B cell (primary cell): Measurements from ENCODE around the gene EFNA1. TPM values are rescaled to one million over a fixed set of nuclear protein-coding genes. Genes with fewer than 3 reads are reported as not detected.

ENCODE experiments used
- ATAC-seq: fragments of 200-7000 bp; cut with Tn5 transposase; one replicate; pipeline ENCODE4 v1.10.0; 2021; ENCODE audit warnings: low read depth, mild to moderate bottlenecking, moderate number of reproducible peaks, moderate library complexity
- CTCF ChIA-PET: fragments of 350-600 bp; sonication (Branson Sonifier 250); formaldehyde crosslinking; loops from one replicate; lab custom pipeline; 2021; ENCODE audit warnings: antibody characterized with exemption, inconsistent platforms; lab: Charles Lee
- POLR2A ChIA-PET: fragments of 350-600 bp; sonication (Branson Sonifier 250); formaldehyde crosslinking; loops from one replicate; lab custom pipeline; 2021; ENCODE audit warnings: antibody characterized with exemption; lab: Charles Lee
- DNase-seq: peaks from one replicate; pipeline ENCODE4 v3.0.0; 2013
- H2AFZ ChIP-seq: 2 replicates; pipeline ENCODE4 v1.6.1; 2012; ENCODE audit warnings: mild to moderate bottlenecking, low read depth, low read length; ENCODE audit not compliant: insufficient read depth, poor library complexity, severe bottlenecking
- H3K27ac ChIP-seq, 2 donors: 1 replicate in 1 of 2; 2 replicates in 1 of 2; pipeline ENCODE4 v1.5.1; 2012 to 2013; ENCODE audit warnings: low read length in 2 of 2, mild to moderate bottlenecking in 2 of 2, moderate library complexity in 1 of 2
- H3K27me3 ChIP-seq, 4 experiments: fragments of 200-600 bp in 1 of 4; sonication (generic) in 1 of 4; replicated peaks in 1 of 4; 1 replicate in 2 of 4; 2 replicates in 2 of 4; pipeline versions ENCODE4 v1.6.1 to v1.7.0; 2013 to 2016; ENCODE audit warnings: low read length in 3 of 4, mild to moderate bottlenecking in 2 of 4, mixed read lengths in 1 of 4, moderate library complexity in 1 of 4; ENCODE audit not compliant: insufficient read depth in 4 of 4, control insufficient read depth in 3 of 4; ENCODE audit errors: control extremely low read depth in 1 of 4
- H3K36me3 ChIP-seq, 2 experiments: replicated peaks in 1 of 2; 1 replicate in 1 of 2; 2 replicates in 1 of 2; pipeline versions ENCODE4 v1.6.1 to v1.7.1; 2013; ENCODE audit warnings: low read length in 1 of 2; ENCODE audit not compliant: insufficient read depth in 2 of 2, control insufficient read depth in 1 of 2; ENCODE audit errors: control extremely low read depth in 1 of 2, extremely low read depth in 1 of 2
- H3K4me1 ChIP-seq, 2 donors: fragments of 200-600 bp in 1 of 2; sonication (generic) in 1 of 2; 1 replicate in 1 of 2; 2 replicates in 1 of 2; pipeline versions ENCODE4 v1.5.1 to v1.6.1; 2013 to 2017; ENCODE audit warnings: low read length in 2 of 2; ENCODE audit not compliant: control insufficient read depth in 2 of 2, insufficient read depth in 2 of 2
- H3K4me2 ChIP-seq: replicated peaks from 2 replicates; pipeline ENCODE3; 2012; ENCODE audit warnings: mild to moderate bottlenecking, low read depth, low read length; ENCODE audit not compliant: poor library complexity, severe bottlenecking
- H3K4me3 ChIP-seq, 5 experiments: fragments of 200-600 bp in 1 of 5; sonication (generic) in 1 of 5; 1 replicate in 3 of 5; 2 replicates in 2 of 5; pipeline versions ENCODE4 v1.5.1 to v1.7.0; 2011 to 2016; ENCODE audit warnings: low read length in 4 of 5, mild to moderate bottlenecking in 4 of 5, low read depth in 2 of 5, control low read depth in 1 of 5, moderate library complexity in 1 of 5; ENCODE audit not compliant: insufficient read depth in 1 of 5; ENCODE audit errors: control extremely low read depth in 1 of 5, extremely low read depth in 1 of 5
- H3K79me2 ChIP-seq: fragments of 200-600 bp; sonication (generic); one replicate; pipeline ENCODE4 v1.6.0; 2016; ENCODE audit warnings: low read length; ENCODE audit not compliant: control insufficient read depth, insufficient read depth
- H3K9ac ChIP-seq: fragments of 200-600 bp; sonication (generic); 2 replicates; pipeline ENCODE4 v1.6.1; 2017; ENCODE audit warnings: mild to moderate bottlenecking, low read length, moderate library complexity
- H3K9me3 ChIP-seq, 3 donors: one replicate each; pipeline versions ENCODE4 v1.6.1 to v1.7.1; 2013; ENCODE audit warnings: low read length in 2 of 3; ENCODE audit not compliant: control insufficient read depth in 2 of 3, insufficient read depth in 1 of 3; ENCODE audit errors: control extremely low read depth in 1 of 3
- H4K20me1 ChIP-seq: 2 replicates; pipeline ENCODE4 v1.6.0; 2012; ENCODE audit warnings: mild to moderate bottlenecking, low read length; ENCODE audit not compliant: insufficient read depth, control insufficient read depth, poor library complexity, severe bottlenecking
- H3K27ac Mint-ChIP-seq: one replicate; pipeline ENCODE4 v1.8.0; 2021; ENCODE audit warnings: mixed read lengths
- H3K27me3 Mint-ChIP-seq: one replicate; pipeline ENCODE4 v1.8.0; 2021; ENCODE audit warnings: mixed read lengths
- H3K4me1 Mint-ChIP-seq: one replicate; pipeline ENCODE4 v1.8.0; 2021; ENCODE audit warnings: mixed read lengths
- H3K4me3 Mint-ChIP-seq: one replicate; pipeline ENCODE4 v1.8.0; 2021; ENCODE audit warnings: mixed read lengths
- H3K9me3 Mint-ChIP-seq: one replicate; pipeline ENCODE4 v1.8.0; 2022; ENCODE audit warnings: mixed read lengths; ENCODE audit not compliant: insufficient read depth
- CTCF ChIP-seq: fragments of 200-600 bp; IDR thresholded peaks from one replicate; pipeline ENCODE4 v1.8.0; 2022; ENCODE audit warnings: antibody characterized with exemption, mild to moderate bottlenecking
- EZH2 ChIP-seq: IDR thresholded peaks from 2 replicates; pipeline ENCODE4 v1.6.1; 2012; ENCODE audit warnings: borderline replicate concordance, low read depth, mild to moderate bottlenecking, moderate library complexity, low read length; ENCODE audit not compliant: insufficient read depth, poor library complexity, severe bottlenecking
- WGBS: methylation state at CpG from one replicate; pipeline ENCODE4 v1.1.5; 2013; ENCODE audit warnings: missing lambda C conversion rate; ENCODE audit not compliant: insufficient coverage; 5-methylcytosine and 5-hydroxymethylcytosine counted together
- intact Hi-C: fragments of 100-400 bp; cut with micrococcal nuclease; formaldehyde crosslinking; loops from one replicate; pipeline ENCODE4 v1.10.0; 2022
- polyA plus RNA-seq: library from polyadenylated mRNA; depleted of rRNA; stranded (reverse); fragments of >200 nt; gene quantifications from 2 replicates; pipeline ENCODE4 v1.2.3, GENCODE V29; 2012
- total RNA-seq, 2 donors: library from RNA; stranded (reverse); fragments of 120-200 nt in 1 of 2; gene quantifications; 1 replicate in 1 of 2; 2 replicates in 1 of 2; pipeline versions ENCODE4 v1.2.3 to v1.2.4, GENCODE V29; 2013 to 2022

EFNA1 gene
- total and polyA plus RNA-seq, 2 donors (not counting 1 experiment from before 2014, with no cell fraction given), result 0.28 TPM; not detected in 1

- H2AFZ ChIP-seq, result no peak overlapping the region
- H3K79me2 ChIP-seq, result peaks cover 4% of the 10 kb centered on the region
- CTCF ChIA-PET, result interaction anchor here (0.6 to 12.7 kb wide), 8 partner anchors 9 to 73 kb away, joined by 3 to 196 read pairs (median 6); no protein-coding TSS in a partner anchor
- TF ChIP-seq EZH2, result no peak
- TF ChIP-seq CTCF, result no peak
- H3K4me2 ChIP-seq, result no peak overlapping the region
- POLR2A ChIA-PET, result interaction anchor here (0.6 kb wide), 1 partner anchor 767 kb away, joined by 5 read pairs; no protein-coding TSS in a partner anchor
- Mint-ChIP-seq H3K27me3 (no peaks in the 10 kb centered on the region), H3K27ac (no peak overlapping the region), H3K4me1 (peaks cover 23% of the 10 kb centered on the region), H3K9me3 (no peaks in the 10 kb centered on the region), H3K4me3 (no peak overlapping the region)
- H3K27me3 ChIP-seq, result no peaks in the 10 kb centered on the region
- H3K4me1 ChIP-seq, result peaks cover 13 to 21% of the 10 kb centered on the region in 2 donors
- no peak overlapping the region for H3K4me3 ChIP-seq
- ATAC-seq (no peak), DNase-seq (peak; percentile 16)
- no peaks in the 10 kb centered on the region for H4K20me1 ChIP-seq
- WGBS, result 89% methylated on average over 22 of the region's 30 CpGs
- intact Hi-C loops, result no loop called here
- no peak overlapping the region for H3K9ac ChIP-seq
- no peaks in the 10 kb centered on the region for H3K9me3 ChIP-seq
- H3K27ac ChIP-seq, result no peak overlapping the region
- no peaks in the 10 kb centered on the region for H3K36me3 ChIP-seq
Observed at GRCh38 chr1:155178441-155179111, 50.9 kb downstream of the EFNA1 start.
